ENCODE results near the gene CYP26C1. TPM values are rescaled to one million over a fixed set of nuclear protein-coding genes. Genes with fewer than 3 reads are reported as not detected.

Gene CYP26C1
- total and polyA plus RNA-seq, 2 of the 13 experiments (the other 11 are each of a cell fraction or from before 2014, with no cell fraction given): 0.02 TPM; not detected in 1

- CTCF ChIA-PET (ENCODE audit: low intra/inter-chr PET ratio, low total read pairs): no interaction called here
- H3K4me2 ChIP-seq (ENCODE audit: low read depth, low read length): no peak overlapping the region
- H3K9ac ChIP-seq (ENCODE audit: insufficient read depth, low read depth, low read length): no peak overlapping the region
- H3K27me3 ChIP-seq (ENCODE audit: control insufficient read depth in 1 of 2, insufficient read depth in 2 of 2, low read length in 2 of 2): peaks cover 3 to 31% of the 10 kb centered on the region in 2 experiments
- H3K9me3 ChIP-seq (ENCODE audit: low read length): no peaks in the 10 kb centered on the region
- intact Hi-C loops (cut with micrococcal nuclease; ENCODE audit: unreplicated experiment): no loop called here
- no peaks in the 10 kb centered on the region for H4K20me1 ChIP-seq (ENCODE audit: insufficient read depth, low read length)
- POLR2A ChIA-PET: no interaction called here
- H3K4me1 ChIP-seq (ENCODE audit: insufficient read depth, low read length): peaks cover 17% of the 10 kb centered on the region
- no peaks in the 10 kb centered on the region for H3K79me2 ChIP-seq (ENCODE audit: insufficient read depth, low read length)
- no peak overlapping the region for H2AFZ ChIP-seq (ENCODE audit: low read length)
- ATAC-seq (no peak), FAIRE-seq (no peak), DNase-seq (ENCODE audit: low spot score) (no peak)
- no peak overlapping the region for H3K4me3 ChIP-seq (replicated peaks in 1 of 3; ENCODE audit: insufficient read depth in 1 of 3, low read depth in 2 of 3, low read length in 3 of 3)
- WGBS (ENCODE audit: low lambda C conversion rate): 49% methylated on average over 15 of the region's 17 CpGs
- in situ Hi-C loops (cut with HindIII; ENCODE audit: extremely low pct_ligation_motif_present, low pct_unique_long_range_greater_than_20kb): no loop called here
- H3K36me3 ChIP-seq (replicated peaks in 1 of 2; ENCODE audit: control insufficient read depth in 1 of 2, insufficient read depth in 2 of 2, low read length in 2 of 2): no peaks in the 10 kb centered on the region
- H3K27ac ChIP-seq (ENCODE audit: extremely low read length, insufficient read depth, low read length): no peak overlapping the region
- TF ChIP-seq MBD4 (IDR thresholded peaks at IDR 0.05; ENCODE audit: borderline replicate concordance, low read length): no peak
- no peak for TF ChIP-seq ZNF792 (CRISPR knock-in tag; IDR thresholded peaks at IDR 0.05)
- TF ChIP-seq, protein P1, sequence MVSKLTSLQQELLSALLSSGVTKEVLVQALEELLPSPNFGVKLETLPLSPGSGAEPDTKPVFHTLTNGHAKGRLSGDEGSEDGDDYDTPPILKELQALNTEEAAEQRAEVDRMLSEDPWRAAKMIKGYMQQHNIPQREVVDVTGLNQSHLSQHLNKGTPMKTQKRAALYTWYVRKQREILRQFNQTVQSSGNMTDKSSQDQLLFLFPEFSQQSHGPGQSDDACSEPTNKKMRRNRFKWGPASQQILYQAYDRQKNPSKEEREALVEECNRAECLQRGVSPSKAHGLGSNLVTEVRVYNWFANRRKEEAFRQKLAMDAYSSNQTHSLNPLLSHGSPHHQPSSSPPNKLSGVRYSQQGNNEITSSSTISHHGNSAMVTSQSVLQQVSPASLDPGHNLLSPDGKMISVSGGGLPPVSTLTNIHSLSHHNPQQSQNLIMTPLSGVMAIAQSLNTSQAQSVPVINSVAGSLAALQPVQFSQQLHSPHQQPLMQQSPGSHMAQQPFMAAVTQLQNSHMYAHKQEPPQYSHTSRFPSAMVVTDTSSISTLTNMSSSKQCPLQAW (CRISPR knock-in tag; IDR thresholded peaks at IDR 0.05): no peak
- no peak for TF ChIP-seq NR1H2 (CRISPR knock-in tag; IDR thresholded peaks at IDR 0.05; ENCODE audit: borderline replicate concordance, low read depth)
- TF ChIP-seq U2AF2 (IDR thresholded peaks at IDR 0.05; ENCODE audit: low read depth, low read length): no peak
- no peak for TF ChIP-seq MEIS2 (CRISPR knock-in tag; IDR thresholded peaks at IDR 0.05)
- TF ChIP-seq, protein P2, sequence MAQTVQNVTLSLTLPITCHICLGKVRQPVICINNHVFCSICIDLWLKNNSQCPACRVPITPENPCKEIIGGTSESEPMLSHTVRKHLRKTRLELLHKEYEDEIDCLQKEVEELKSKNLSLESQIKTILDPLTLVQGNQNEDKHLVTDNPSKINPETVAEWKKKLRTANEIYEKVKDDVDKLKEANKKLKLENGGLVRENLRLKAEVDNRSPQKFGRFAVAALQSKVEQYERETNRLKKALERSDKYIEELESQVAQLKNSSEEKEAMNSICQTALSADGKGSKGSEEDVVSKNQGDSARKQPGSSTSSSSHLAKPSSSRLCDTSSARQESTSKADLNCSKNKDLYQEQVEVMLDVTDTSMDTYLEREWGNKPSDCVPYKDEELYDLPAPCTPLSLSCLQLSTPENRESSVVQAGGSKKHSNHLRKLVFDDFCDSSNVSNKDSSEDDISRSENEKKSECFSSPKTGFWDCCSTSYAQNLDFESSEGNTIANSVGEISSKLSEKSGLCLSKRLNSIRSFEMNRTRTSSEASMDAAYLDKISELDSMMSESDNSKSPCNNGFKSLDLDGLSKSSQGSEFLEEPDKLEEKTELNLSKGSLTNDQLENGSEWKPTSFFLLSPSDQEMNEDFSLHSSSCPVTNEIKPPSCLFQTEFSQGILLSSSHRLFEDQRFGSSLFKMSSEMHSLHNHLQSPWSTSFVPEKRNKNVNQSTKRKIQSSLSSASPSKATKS (CRISPR knock-in tag; IDR thresholded peaks at IDR 0.05): no peak
- TF ChIP-seq, protein P3, sequence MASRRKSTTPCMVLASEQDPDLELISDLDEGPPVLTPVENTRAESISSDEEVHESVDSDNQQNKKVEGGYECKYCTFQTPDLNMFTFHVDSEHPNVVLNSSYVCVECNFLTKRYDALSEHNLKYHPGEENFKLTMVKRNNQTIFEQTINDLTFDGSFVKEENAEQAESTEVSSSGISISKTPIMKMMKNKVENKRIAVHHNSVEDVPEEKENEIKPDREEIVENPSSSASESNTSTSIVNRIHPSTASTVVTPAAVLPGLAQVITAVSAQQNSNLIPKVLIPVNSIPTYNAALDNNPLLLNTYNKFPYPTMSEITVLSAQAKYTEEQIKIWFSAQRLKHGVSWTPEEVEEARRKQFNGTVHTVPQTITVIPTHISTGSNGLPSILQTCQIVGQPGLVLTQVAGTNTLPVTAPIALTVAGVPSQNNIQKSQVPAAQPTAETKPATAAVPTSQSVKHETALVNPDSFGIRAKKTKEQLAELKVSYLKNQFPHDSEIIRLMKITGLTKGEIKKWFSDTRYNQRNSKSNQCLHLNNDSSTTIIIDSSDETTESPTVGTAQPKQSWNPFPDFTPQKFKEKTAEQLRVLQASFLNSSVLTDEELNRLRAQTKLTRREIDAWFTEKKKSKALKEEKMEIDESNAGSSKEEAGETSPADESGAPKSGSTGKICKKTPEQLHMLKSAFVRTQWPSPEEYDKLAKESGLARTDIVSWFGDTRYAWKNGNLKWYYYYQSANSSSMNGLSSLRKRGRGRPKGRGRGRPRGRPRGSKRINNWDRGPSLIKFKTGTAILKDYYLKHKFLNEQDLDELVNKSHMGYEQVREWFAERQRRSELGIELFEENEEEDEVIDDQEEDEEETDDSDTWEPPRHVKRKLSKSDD (CRISPR knock-in tag; IDR thresholded peaks at IDR 0.05; ENCODE audit: low read depth): no peak
- no peak for TF ChIP-seq ZNF496 (CRISPR knock-in tag; IDR thresholded peaks at IDR 0.05; ENCODE audit: insufficient replicate concordance)
- no peak for TF ChIP-seq ZNF430 (CRISPR knock-in tag; IDR thresholded peaks at IDR 0.05)
- TF ChIP-seq, protein P4, sequence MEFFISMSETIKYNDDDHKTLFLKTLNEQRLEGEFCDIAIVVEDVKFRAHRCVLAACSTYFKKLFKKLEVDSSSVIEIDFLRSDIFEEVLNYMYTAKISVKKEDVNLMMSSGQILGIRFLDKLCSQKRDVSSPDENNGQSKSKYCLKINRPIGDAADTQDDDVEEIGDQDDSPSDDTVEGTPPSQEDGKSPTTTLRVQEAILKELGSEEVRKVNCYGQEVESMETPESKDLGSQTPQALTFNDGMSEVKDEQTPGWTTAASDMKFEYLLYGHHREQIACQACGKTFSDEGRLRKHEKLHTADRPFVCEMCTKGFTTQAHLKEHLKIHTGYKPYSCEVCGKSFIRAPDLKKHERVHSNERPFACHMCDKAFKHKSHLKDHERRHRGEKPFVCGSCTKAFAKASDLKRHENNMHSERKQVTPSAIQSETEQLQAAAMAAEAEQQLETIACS (CRISPR knock-in tag; IDR thresholded peaks at IDR 0.05): no peak
- TF ChIP-seq, protein P5, sequence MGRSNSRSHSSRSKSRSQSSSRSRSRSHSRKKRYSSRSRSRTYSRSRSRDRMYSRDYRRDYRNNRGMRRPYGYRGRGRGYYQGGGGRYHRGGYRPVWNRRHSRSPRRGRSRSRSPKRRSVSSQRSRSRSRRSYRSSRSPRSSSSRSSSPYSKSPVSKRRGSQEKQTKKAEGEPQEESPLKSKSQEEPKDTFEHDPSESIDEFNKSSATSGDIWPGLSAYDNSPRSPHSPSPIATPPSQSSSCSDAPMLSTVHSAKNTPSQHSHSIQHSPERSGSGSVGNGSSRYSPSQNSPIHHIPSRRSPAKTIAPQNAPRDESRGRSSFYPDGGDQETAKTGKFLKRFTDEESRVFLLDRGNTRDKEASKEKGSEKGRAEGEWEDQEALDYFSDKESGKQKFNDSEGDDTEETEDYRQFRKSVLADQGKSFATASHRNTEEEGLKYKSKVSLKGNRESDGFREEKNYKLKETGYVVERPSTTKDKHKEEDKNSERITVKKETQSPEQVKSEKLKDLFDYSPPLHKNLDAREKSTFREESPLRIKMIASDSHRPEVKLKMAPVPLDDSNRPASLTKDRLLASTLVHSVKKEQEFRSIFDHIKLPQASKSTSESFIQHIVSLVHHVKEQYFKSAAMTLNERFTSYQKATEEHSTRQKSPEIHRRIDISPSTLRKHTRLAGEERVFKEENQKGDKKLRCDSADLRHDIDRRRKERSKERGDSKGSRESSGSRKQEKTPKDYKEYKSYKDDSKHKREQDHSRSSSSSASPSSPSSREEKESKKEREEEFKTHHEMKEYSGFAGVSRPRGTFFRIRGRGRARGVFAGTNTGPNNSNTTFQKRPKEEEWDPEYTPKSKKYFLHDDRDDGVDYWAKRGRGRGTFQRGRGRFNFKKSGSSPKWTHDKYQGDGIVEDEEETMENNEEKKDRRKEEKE (IDR thresholded peaks at IDR 0.05): no peak
- BruUV-seq (replicated peaks): no TSS peak
Observed at GRCh38 chr10:93067443-93068365, 7.1 kb downstream of the CYP26C1 start.
